GM12878 (cell line): Measurements from ENCODE around the gene BBLN. TPM values are rescaled to one million over a fixed set of nuclear protein-coding genes. Genes with fewer than 3 reads are reported as not detected.

ENCODE experiments used
- CTCF ChIP-seq, 3 experiments: IDR thresholded peaks in 2 of 3; conservative IDR thresholded peaks in 1 of 3; 2 replicates each; pipeline ENCODE4 v1.5.1; 2011; ENCODE audit warnings: low read depth in 3 of 3, low read length in 3 of 3, mild to moderate bottlenecking in 3 of 3, control low read depth in 2 of 3, moderate library complexity in 2 of 3, inconsistent platforms in 1 of 3, mixed read lengths in 1 of 3; ENCODE audit not compliant: control insufficient read depth in 2 of 3, insufficient read depth in 1 of 3; ENCODE audit errors: extremely low read depth in 1 of 3
- CUX1 ChIP-seq: IDR thresholded peaks from 2 replicates; pipeline ENCODE4 v1.6.1; 2012; ENCODE audit warnings: improper control_type of control experiment, low read depth, low read length; ENCODE audit not compliant: insufficient replicate concordance
- EGR1 ChIP-seq, 2 experiments: IDR thresholded peaks; 1 replicate in 1 of 2; 2 replicates in 1 of 2; pipeline ENCODE4 v1.6.1; 2011 to 2012; ENCODE audit warnings: low read depth in 2 of 2, low read length in 2 of 2, borderline replicate concordance in 1 of 2, mild to moderate bottlenecking in 1 of 2, moderate library complexity in 1 of 2
- JUNB ChIP-seq: IDR thresholded peaks from 2 replicates; pipeline ENCODE4 v1.6.1; 2016; ENCODE audit warnings: antibody characterized with exemption, mild to moderate bottlenecking
- LARP7 ChIP-seq: fragments of 450-650 bp; IDR thresholded peaks from 2 replicates; pipeline ENCODE4 v1.6.1; 2017; ENCODE audit warnings: mild to moderate bottlenecking
- MTA2 ChIP-seq: fragments of 450-650 bp; IDR thresholded peaks from 2 replicates; pipeline ENCODE4 v1.6.1; 2016; ENCODE audit warnings: low read depth, mild to moderate bottlenecking, moderate library complexity
- NR2C2 ChIP-seq: IDR thresholded peaks from 2 replicates; pipeline ENCODE4 v1.6.1; 2011; ENCODE audit warnings: borderline replicate concordance, low read depth; ENCODE audit not compliant: control insufficient read depth, insufficient read length
- PRDM15 ChIP-seq: fragments of 450-650 bp; formaldehyde crosslinking; IDR thresholded peaks from 2 replicates; pipeline ENCODE4 v1.4.0; 2020; ENCODE audit warnings: mild to moderate bottlenecking, moderate library complexity
- RB1 ChIP-seq: fragments of 450-650 bp; formaldehyde crosslinking; IDR thresholded peaks from 2 replicates; pipeline ENCODE4 v1.6.1; 2017; ENCODE audit warnings: mild to moderate bottlenecking, borderline replicate concordance
- RELB ChIP-seq: fragments of 450-650 bp; IDR thresholded peaks from 2 replicates; pipeline ENCODE4 v1.6.1; 2017; ENCODE audit warnings: low read depth, mild to moderate bottlenecking, moderate library complexity
- ZBTB4 ChIP-seq: fragments of 450-650 bp; formaldehyde crosslinking; IDR thresholded peaks from 2 replicates; pipeline ENCODE4 v1.4.0; 2022; ENCODE audit warnings: mild to moderate bottlenecking, moderate library complexity
- polyA plus RNA-seq, 11 experiments: library from polyadenylated mRNA; depleted of rRNA in 4 of 11; unstranded in 6 of 11; stranded (reverse) in 5 of 11; fragments of >200 nt; fragmentation: Nextera tagmentation in 4 of 11; fragmentation: Illumina TruSeq in 1 of 11; extraction: Ambion mirVana in 4 of 11; extraction: Trizol in 1 of 11; gene quantifications; 1 replicate in 1 of 11; 2 replicates in 10 of 11; pipeline versions ENCODE4 v1.2.1 to v1.2.3, GENCODE V29; 2011 to 2016; ENCODE audit warnings: inconsistent platforms in 2 of 11, missing spikeins in 2 of 11, low read depth in 1 of 11
- total RNA-seq, 4 experiments: library from RNA; depleted of rRNA in 3 of 4; stranded (reverse); fragments of >200 nt in 3 of 4; fragmentation: Illumina TruSeq in 1 of 4; extraction: Trizol in 1 of 4; gene quantifications; 2 replicates each; pipeline versions ENCODE4 v1.2.1 to v1.2.3, GENCODE V29; 2013 to 2021

The BBLN gene
- total and polyA plus RNA-seq, 10 of the 15 experiments (the other 5 are each of a cell fraction or from before 2014, with no cell fraction given) = 3.8 to 194 (median 66.2) TPM

- TF ChIP-seq CTCF (IDR thresholded peaks at IDR 0.05 in 2 of 3, conservative IDR thresholded peaks at IDR 0.05 in 1 of 3; ENCODE audit: control insufficient read depth in 2 of 3, extremely low read depth in 1 of 3, insufficient read depth in 1 of 3, low read depth in 3 of 3, low read length in 3 of 3) = peak; percentile 100; a peak in 5 of 6 replicates
- TF ChIP-seq PRDM15 (CRISPR knock-in tag) = no peak
- TF ChIP-seq MTA2 = no peak
- TF ChIP-seq NR2C2 = no peak
- no peak for TF ChIP-seq RELB
- no peak for TF ChIP-seq LARP7
- no peak for TF ChIP-seq CUX1
- TF ChIP-seq RB1 = peak; percentile 95; the same call in 1 of the 2 replicates
- TF ChIP-seq JUNB = no peak
- TF ChIP-seq ZBTB4 (CRISPR knock-in tag) = no peak
- TF ChIP-seq EGR1 (IDR thresholded peaks at IDR 0.05; ENCODE audit: borderline replicate concordance in 1 of 2, low read depth in 2 of 2, low read length in 2 of 2) = no peak
These were observed 42.2 kb upstream of the BBLN start (continued) for GRCh38 chr9:128117613-128118471.
